NCI-H1092 treated with DMSO at 0.1 percent for 48 hours (cell line): ENCODE results near the gene CTSW.
A peak's percentile ranks its signal among the peaks of the same experiment; 100 is the strongest.

Source experiments
- DNase-seq: peaks from one replicate; lab custom pipeline; 2025; lab: John Stamatoyannopoulos, UW

Gene CTSW

GRCh38 chr11:65856689-65857499 lies 22.7 kb upstream of the CTSW start:
- peak; percentile 49 for DNase-seq

GRCh38 chr11:65857500-65857852 lies 22.2 kb upstream of the CTSW start:
- peak; percentile 80 for DNase-seq

- peak; percentile 99 for DNase-seq
These were observed 21.6 kb upstream of the CTSW start, which contains the start of gene CFL1 for GRCh38 chr11:65857853-65858680. CFL1 (minus strand) TSS chr11:65858180; CDS start chr11:65858099, 81 bp downstream.

GRCh38 chr11:65858681-65859087 lies 21.0 kb upstream of the CTSW start:
- no peak for DNase-seq

- DNase-seq = peak; percentile 99
These were observed 20.4 kb upstream of the CTSW start for GRCh38 chr11:65859095-65859811.

- DNase-seq = peak; percentile 86
These were observed 19.8 kb upstream of the CTSW start for GRCh38 chr11:65859812-65860277.

- DNase-seq = peak; percentile 99
These were observed 19.1 kb upstream of the CTSW start, which contains the start of gene MUS81 for GRCh38 chr11:65860278-65861164. MUS81 (plus strand) TSS chr11:65860433; CDS start chr11:65860754, 321 bp downstream.

- no peak for DNase-seq
These were observed 18.5 kb upstream of the CTSW start for GRCh38 chr11:65861165-65861505.

- DNase-seq = no peak
These were observed 18.0 kb upstream of the CTSW start for GRCh38 chr11:65861533-65862183.

GRCh38 chr11:65862191-65862735 lies 17.4 kb upstream of the CTSW start:
- no peak for DNase-seq

- no peak for DNase-seq
These were observed 16.4 kb upstream of the CTSW start for GRCh38 chr11:65862941-65863888.

- DNase-seq = no peak
These were observed 15.5 kb upstream of the CTSW start for GRCh38 chr11:65863889-65864705.

GRCh38 chr11:65864706-65865471 lies 14.7 kb upstream of the CTSW start:
- no peak for DNase-seq

- DNase-seq = no peak
These were observed 14.0 kb upstream of the CTSW start for GRCh38 chr11:65865550-65866172.

GRCh38 chr11:65866509-65867283 lies 12.9 kb upstream of the CTSW start:
- no peak for DNase-seq
